B cell (primary cell): ENCODE data around the gene MVB12B.

Source experiments
- EZH2 ChIP-seq: IDR thresholded peaks from 2 replicates; pipeline ENCODE4 v1.6.1; 2012; ENCODE audit warnings: borderline replicate concordance, low read depth, mild to moderate bottlenecking, moderate library complexity, low read length; ENCODE audit not compliant: insufficient read depth, poor library complexity, severe bottlenecking
- TF ChIP-seq, protein P1 (sequence below): fragments of 200-600 bp; IDR thresholded peaks from one replicate; pipeline ENCODE4 v1.8.0; 2022; ENCODE audit warnings: antibody characterized with exemption, mild to moderate bottlenecking

DNA sequence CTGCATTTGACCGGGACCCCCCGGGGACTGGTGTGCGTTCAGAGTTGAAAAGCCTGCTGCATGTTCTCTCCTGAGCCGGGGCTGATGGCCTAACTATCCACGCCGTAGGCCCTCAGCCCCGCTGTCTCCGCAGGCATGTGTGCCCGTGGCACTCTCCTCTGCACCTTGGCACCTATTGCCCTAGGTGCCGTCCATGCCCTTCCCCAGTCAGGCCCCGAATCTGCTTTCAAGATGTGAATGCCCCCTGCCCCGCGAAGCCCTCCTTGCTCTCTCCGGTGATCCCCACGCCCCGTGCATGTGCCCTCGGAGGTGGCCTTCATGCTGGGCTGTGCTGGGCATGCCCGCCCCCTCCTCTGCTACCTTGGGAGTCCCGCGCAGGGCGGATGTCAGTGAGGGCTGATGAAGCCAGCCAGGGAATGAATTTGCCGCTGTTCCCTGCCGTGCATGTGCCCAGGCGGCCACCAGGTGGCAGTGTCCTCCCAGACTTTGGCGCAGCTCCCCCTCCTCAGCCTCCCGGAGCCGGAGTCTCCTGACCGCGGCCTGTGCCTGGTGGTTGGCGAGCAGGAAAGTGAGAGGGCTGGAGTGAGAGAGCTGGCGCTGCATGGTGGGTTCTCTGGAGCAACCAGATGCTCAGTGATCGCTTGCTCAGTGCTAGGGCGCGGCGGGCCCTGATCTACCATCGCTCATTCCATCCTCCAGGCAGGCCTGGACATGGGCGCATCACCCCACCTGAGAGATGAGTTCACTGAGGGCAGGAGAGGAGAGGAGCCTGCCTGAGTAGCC is 174.2 kb downstream of the MVB12B start:
- TF ChIP-seq, protein P1, sequence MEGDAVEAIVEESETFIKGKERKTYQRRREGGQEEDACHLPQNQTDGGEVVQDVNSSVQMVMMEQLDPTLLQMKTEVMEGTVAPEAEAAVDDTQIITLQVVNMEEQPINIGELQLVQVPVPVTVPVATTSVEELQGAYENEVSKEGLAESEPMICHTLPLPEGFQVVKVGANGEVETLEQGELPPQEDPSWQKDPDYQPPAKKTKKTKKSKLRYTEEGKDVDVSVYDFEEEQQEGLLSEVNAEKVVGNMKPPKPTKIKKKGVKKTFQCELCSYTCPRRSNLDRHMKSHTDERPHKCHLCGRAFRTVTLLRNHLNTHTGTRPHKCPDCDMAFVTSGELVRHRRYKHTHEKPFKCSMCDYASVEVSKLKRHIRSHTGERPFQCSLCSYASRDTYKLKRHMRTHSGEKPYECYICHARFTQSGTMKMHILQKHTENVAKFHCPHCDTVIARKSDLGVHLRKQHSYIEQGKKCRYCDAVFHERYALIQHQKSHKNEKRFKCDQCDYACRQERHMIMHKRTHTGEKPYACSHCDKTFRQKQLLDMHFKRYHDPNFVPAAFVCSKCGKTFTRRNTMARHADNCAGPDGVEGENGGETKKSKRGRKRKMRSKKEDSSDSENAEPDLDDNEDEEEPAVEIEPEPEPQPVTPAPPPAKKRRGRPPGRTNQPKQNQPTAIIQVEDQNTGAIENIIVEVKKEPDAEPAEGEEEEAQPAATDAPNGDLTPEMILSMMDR: peak; percentile 98
- no peak for TF ChIP-seq EZH2
